Stimulated activated CD4-positive, alpha-beta T cell treated with anti-CD3 and anti-CD28 coated beads, Interleukin-12 subunit alpha, Interleukin-12 subunit beta, amount 100 ng/mL, for 4 hours (primary cell): Measurements from ENCODE around the gene ALX1.
"Not testable (repeated sequence)": the region's sequence is repeated elsewhere in the genome, so short reads cannot be mapped to it uniquely, and the experiment has no call there.

ENCODE experiments used
- DNase-seq: peaks from one replicate; pipeline ENCODE4 v3.0.0-alpha.2; 2020

Gene ALX1

DNA sequence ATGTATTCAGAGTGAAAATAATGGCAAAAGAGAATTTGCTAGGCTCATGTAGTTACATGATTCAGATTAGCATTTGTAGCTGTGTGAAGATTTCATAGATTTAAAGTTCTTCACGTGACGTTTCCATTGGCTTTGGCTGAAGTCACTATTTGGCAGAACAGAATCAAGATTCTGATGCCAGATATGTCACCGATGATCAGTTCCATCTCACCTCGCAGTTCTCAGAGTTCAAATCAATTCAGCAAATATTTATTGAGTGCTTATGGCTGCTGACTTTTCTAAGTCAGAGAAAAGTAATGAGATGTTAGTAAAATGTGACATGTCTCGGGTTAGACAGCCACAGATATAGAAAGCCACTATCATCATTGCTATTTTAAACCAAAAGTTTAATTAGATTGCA is 28.4 kb downstream of the ALX1 start:
- DNase-seq, result no peak

DNA sequence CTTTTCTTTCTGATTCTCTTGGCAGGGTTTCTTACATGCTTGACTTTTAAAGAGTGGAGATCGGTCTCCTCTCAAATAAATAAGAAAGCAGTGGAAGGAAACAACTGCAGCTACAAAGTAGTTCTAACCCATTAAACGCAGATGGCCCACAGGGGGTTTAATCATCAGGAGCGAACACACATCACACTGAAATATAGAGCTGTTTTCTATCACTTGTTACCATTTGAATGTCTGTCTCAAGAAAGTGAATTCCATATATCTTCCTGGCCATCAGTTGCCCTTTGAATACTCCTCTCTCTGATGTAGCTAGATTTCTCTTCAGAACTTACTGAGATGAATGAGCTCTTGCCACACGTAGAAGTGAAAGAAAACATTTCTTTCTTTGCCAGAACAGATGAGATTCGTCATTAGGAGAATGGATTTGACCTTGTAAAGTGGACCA is 29.1 kb downstream of the ALX1 start:
- DNase-seq, result no peak

DNA sequence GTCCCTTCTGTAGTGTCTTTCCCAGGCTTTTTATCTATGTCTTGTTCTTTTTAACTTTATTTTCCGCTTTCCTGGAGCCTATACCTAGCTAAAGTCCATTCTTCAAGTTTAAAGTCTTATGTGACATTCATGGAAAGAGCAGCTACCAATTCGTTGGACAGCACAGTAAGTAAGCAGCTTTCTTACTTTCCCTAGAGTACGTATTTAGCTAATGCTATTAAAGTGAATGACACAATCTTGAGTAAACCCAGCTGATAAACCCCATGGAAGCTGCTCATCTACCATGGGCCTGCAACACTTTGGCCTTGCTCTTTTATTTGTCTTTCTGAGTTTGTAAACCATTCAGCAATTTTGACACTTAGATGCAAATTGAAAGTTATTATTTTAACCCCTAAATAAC is 30.0 kb downstream of the ALX1 start:
- DNase-seq, result no peak

GRCh38 chr12:85310456-85311076 is 30.5 kb downstream of the ALX1 start:
- DNase-seq, result no peak

GRCh38 chr12:85317866-85318636 is 38.0 kb downstream of the ALX1 start:
- not testable (repeated sequence) for DNase-seq

GRCh38 chr12:85322715-85323114 is 42.7 kb downstream of the ALX1 start:
- DNase-seq, result no peak

GRCh38 chr12:85325442-85325841 is 45.4 kb downstream of the ALX1 start:
- no peak for DNase-seq

DNA sequence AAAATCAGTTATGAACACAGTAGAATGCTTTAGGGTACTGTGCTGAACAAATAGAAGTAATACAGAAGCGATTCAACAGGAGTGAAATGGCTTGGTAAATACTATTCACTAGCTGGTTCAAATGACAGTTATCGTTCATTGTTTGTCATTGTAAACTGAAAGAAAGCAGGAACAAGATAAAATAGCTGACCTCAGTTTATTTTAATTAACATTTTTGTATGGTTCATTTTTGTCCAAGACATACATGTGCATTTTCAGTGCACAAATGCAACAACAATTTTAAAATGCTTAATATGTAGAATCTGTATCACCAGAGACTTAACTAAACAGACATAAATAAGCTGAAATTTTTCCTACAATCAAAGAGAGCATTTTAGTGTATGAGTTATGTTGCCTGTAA is 49.9 kb downstream of the ALX1 start:
- no peak for DNase-seq

- no peak for DNase-seq
Observed at GRCh38 chr12:85348779-85349178, 68.8 kb downstream of the ALX1 start.

- DNase-seq, result no peak
Observed at GRCh38 chr12:85350356-85350755, 70.3 kb downstream of the ALX1 start.
